Neural cell (in vitro differentiated cells): ENCODE measurements around the gene RGS6.

ENCODE experiments used
- CTCF ChIP-seq: fragments of 450-650 bp; IDR thresholded peaks from 2 replicates; pipeline ENCODE4 v1.5.1; 2014; ENCODE audit warnings: antibody characterized with exemption, mild to moderate bottlenecking, moderate library complexity; ENCODE audit not compliant: poor library complexity, severe bottlenecking
- EP300 ChIP-seq: fragments of 450-650 bp; conservative IDR thresholded peaks from 2 replicates; pipeline ENCODE4 v1.6.1; 2014; ENCODE audit warnings: antibody characterized with exemption, mild to moderate bottlenecking, moderate library complexity; ENCODE audit not compliant: poor library complexity, severe bottlenecking
- EZH2 ChIP-seq: fragments of 200-600, 300-800 bp; shearing (Covaris generic), sonication (generic); IDR thresholded peaks from 2 replicates; pipeline ENCODE4 v1.6.1; 2014; ENCODE audit warnings: antibody characterized with exemption, low read length, borderline replicate concordance, mild to moderate bottlenecking; ENCODE audit not compliant: insufficient read depth, poor library complexity, severe bottlenecking
- MXI1 ChIP-seq: fragments of 450-650 bp; conservative IDR thresholded peaks from 2 replicates; pipeline ENCODE4 v1.6.1; 2014; ENCODE audit warnings: antibody characterized with exemption, mild to moderate bottlenecking; ENCODE audit not compliant: poor library complexity, severe bottlenecking
- POLR2AphosphoS5 ChIP-seq: IDR thresholded peaks from 2 replicates; pipeline ENCODE4 v1.6.1; 2012
- RAD21 ChIP-seq: fragments of 450-650 bp; conservative IDR thresholded peaks from 2 replicates; pipeline ENCODE4 v1.6.1; 2014; ENCODE audit warnings: antibody characterized with exemption, mild to moderate bottlenecking, moderate library complexity
- REST ChIP-seq: IDR thresholded peaks from 2 replicates; pipeline ENCODE4 v1.6.1; 2012; ENCODE audit warnings: borderline replicate concordance
- TAF1 ChIP-seq: IDR thresholded peaks from 2 replicates; pipeline ENCODE4 v1.6.1; 2012; ENCODE audit warnings: low read depth

GRCh38 chr14:72033365-72033764 lies 101.1 kb downstream of the RGS6 start:
- TF ChIP-seq EZH2 (no peak), MXI1 (no peak), CTCF (no peak), EP300 (no peak), POLR2AphosphoS5 (no peak), REST (no peak), RAD21 (no peak), TAF1 (no peak)
